Psoas muscle (tissue), 8 donors: ENCODE data around the gene CCDC102A. TPM values are rescaled to one million over a fixed set of nuclear protein-coding genes. Genes with fewer than 3 reads are reported as not detected.

Experiments used
- ATAC-seq, 4 donors: fragments of 200-7000 bp; cut with Tn5 transposase; one replicate each; pipeline ENCODE4 v1.9.1; 2020; ENCODE audit warnings: moderate library complexity in 3 of 4, mild to moderate bottlenecking in 2 of 4
- DNase-seq, 2 donors: peaks; one replicate each; pipeline ENCODE4 v3.0.0-alpha.2; 2020
- H3K27ac ChIP-seq: fragments of 200-600 bp; one replicate; pipeline ENCODE4 v1.8.0; 2022
- H3K27me3 ChIP-seq, 3 donors: fragments of 200-600 bp in 1 of 3; one replicate each; pipeline versions ENCODE4 v1.6.1 to v1.8.0; 2013 to 2022; ENCODE audit warnings: low read length in 2 of 3, mild to moderate bottlenecking in 2 of 3, moderate library complexity in 1 of 3; ENCODE audit not compliant: insufficient read depth in 3 of 3
- H3K36me3 ChIP-seq, 2 donors: fragments of 200-600 bp in 1 of 2; one replicate each; pipeline versions ENCODE4 v1.6.1 to v1.8.0; 2013 to 2022; ENCODE audit warnings: low read depth in 1 of 2, mild to moderate bottlenecking in 1 of 2, moderate library complexity in 1 of 2; ENCODE audit not compliant: insufficient read depth in 1 of 2
- H3K4me1 ChIP-seq: fragments of 200-600 bp; one replicate; pipeline ENCODE4 v1.8.0; 2022
- H3K4me3 ChIP-seq: fragments of 200-600 bp; one replicate; pipeline ENCODE4 v1.8.0; 2022; ENCODE audit warnings: mild to moderate bottlenecking
- H3K9me3 ChIP-seq: fragments of 200-600 bp; one replicate; pipeline ENCODE4 v1.8.0; 2022
- CTCF ChIP-seq: fragments of 200-600 bp; IDR thresholded peaks from one replicate; pipeline ENCODE4 v1.8.0; 2022; ENCODE audit warnings: antibody characterized with exemption
- WGBS, 3 donors: extraction: QIAGEN DNeasy Blood & Tissue Kit; methylation state at CpG; one replicate each; pipeline versions ENCODE4 v1.1.6 to v1.1.7; 2013; 5-methylcytosine and 5-hydroxymethylcytosine counted together
- intact Hi-C, 2 donors: fragments of 100-400 bp; cut with DNase I; formaldehyde crosslinking; loops; one replicate each; pipeline versions ENCODE4 v1.11.0 to v1.14.2; 2022
- polyA plus RNA-seq, 3 donors: library from polyadenylated mRNA; stranded (reverse); fragments of 200-250 nt; gene quantifications; one replicate each; pipeline ENCODE4 v1.2.3, GENCODE V29; 2013
- total RNA-seq, 4 donors: library from RNA; stranded (reverse); fragmentation: NEBNext Ultra II Directional in 2 of 4; extraction: Animal tissue kit (Norgen Biotek cat#: 25700) in 2 of 4; gene quantifications; one replicate each; pipeline versions ENCODE4 v1.2.1 to v1.2.4, GENCODE V29; 2021 to 2023
- donor health status: healthy with polysubstance abuse.
- donor health status: DM: no; HTN: no; CAD: no; lungs with moderate emphysema.
- donor health status: Bipolar disorder and iron deficiency.
- donor health status: healthy.
- donor health status: DM: yes; HTN: yes; CAD: no.
- donor health status: DM: no; HTN: no; CAD: no.
- donor health status: DM: no; HTN: no; CAD: no.
- donor health status: DM: yes; HTN: yes; CAD: no.

Gene CCDC102A
- total and polyA plus RNA-seq, 7 donors, result 0.95 to 2.4 (median 1.7) TPM

GRCh38 chr16:57563487-57563750 is 27.0 kb upstream of the CCDC102A start:
- 47 to 56% (median 55%) methylated on average over 3 of the region's 3 CpGs for WGBS, 3 donors
- Histone ChIP-seq H3K4me3 (no peak overlapping the region), H3K4me1 (no peaks in the 10 kb centered on the region), H3K36me3 (no peaks in the 10 kb centered on the region), H3K27ac (no peak overlapping the region), H3K27me3 (peaks cover 0 to 14% (median 0%) of the 10 kb centered on the region in 3 donors), H3K9me3 (no peaks in the 10 kb centered on the region)
- DNase-seq (no peak), ATAC-seq (no peak)
- intact Hi-C loops, result no loop called here
- no peak for TF ChIP-seq CTCF

GRCh38 chr16:57562669-57563486 is 26.5 kb upstream of the CCDC102A start:
- WGBS, 3 donors, result 57 to 64% (median 63%) methylated on average over 7 to 8 of the region's 8 CpGs
- intact Hi-C loops, result no loop called here
- no peak for DNase-seq
- no peaks in the 10 kb centered on the region for H3K9me3 ChIP-seq
- ATAC-seq, result no peak
- no peaks in the 10 kb centered on the region for H3K36me3 ChIP-seq
- H3K4me3 ChIP-seq, result no peak overlapping the region
- peaks cover 0 to 14% (median 0%) of the 10 kb centered on the region in 3 donors for H3K27me3 ChIP-seq
- no peaks in the 10 kb centered on the region for H3K4me1 ChIP-seq
- no peak for TF ChIP-seq CTCF
- H3K27ac ChIP-seq, result no peak overlapping the region

- Histone ChIP-seq H3K9me3 (no peaks in the 10 kb centered on the region), H3K27me3 (peaks cover 0 to 14% (median 0%) of the 10 kb centered on the region in 3 donors), H3K4me3 (no peak overlapping the region), H3K4me1 (no peaks in the 10 kb centered on the region), H3K36me3 (no peaks in the 10 kb centered on the region), H3K27ac (no peak overlapping the region)
- DNase-seq (no peak), ATAC-seq (no peak)
- no peak for TF ChIP-seq CTCF
- intact Hi-C loops, result no loop called here
- WGBS, 3 donors, result 89 to 96% (median 93%) methylated on average over 4 of the region's 4 CpGs
Measured at GRCh38 chr16:57562066-57562465, 25.7 kb upstream of the CCDC102A start.

- ATAC-seq, result no peak
- no peak for TF ChIP-seq CTCF
- Histone ChIP-seq H3K9me3 (no peaks in the 10 kb centered on the region), H3K27ac (no peak overlapping the region), H3K36me3 (no peaks in the 10 kb centered on the region), H3K4me1 (no peaks in the 10 kb centered on the region), H3K27me3 (peaks cover 0 to 14% (median 0%) of the 10 kb centered on the region in 3 donors), H3K4me3 (no peak overlapping the region)
- DNase-seq, result no peak
- intact Hi-C loops, result no loop called here
- 71 to 81% (median 78%) methylated on average over 4 of the region's 4 CpGs for WGBS, 3 donors
Measured at GRCh38 chr16:57559072-57559790, 22.9 kb upstream of the CCDC102A start.
